Testis (tissue), 3 donors: Measurements from ENCODE around the gene LCE2C. TPM values are rescaled to one million over a fixed set of nuclear protein-coding genes. Genes with fewer than 3 reads are reported as not detected.
"Not testable (repeated sequence)": the region's sequence is repeated elsewhere in the genome, so short reads cannot be mapped to it uniquely, and the experiment has no call there.

Experiments used
- DNase-seq: peaks from one replicate; pipeline ENCODE4 v3.0.0-alpha.2; 2019
- H3K27ac ChIP-seq, 2 donors: fragments of 200-600 bp; sonication (generic); one replicate each; pipeline ENCODE4 v1.5.1; 2019
- H3K27me3 ChIP-seq: fragments of 200-600 bp; sonication (generic); one replicate; pipeline ENCODE4 v1.5.1; 2019
- H3K36me3 ChIP-seq: fragments of 200-600 bp; sonication (generic); one replicate; pipeline ENCODE4 v1.5.1; 2017; ENCODE audit warnings: low read depth; ENCODE audit errors: missing control alignments
- H3K4me1 ChIP-seq: fragments of 200-600 bp; sonication (generic); one replicate; pipeline ENCODE4 v1.5.1; 2019
- H3K4me3 ChIP-seq, 2 donors: fragments of 200-600 bp; sonication (generic); one replicate each; pipeline ENCODE4 v1.5.1; 2017 to 2019
- H3K9me3 ChIP-seq: fragments of 200-600 bp; sonication (generic); one replicate; pipeline ENCODE4 v1.5.1; 2017
- CTCF ChIP-seq, 3 experiments: fragments of 450-650 bp in 2 of 3; fragments of 200-600 bp in 1 of 3; sonication (generic) in 1 of 3; IDR thresholded peaks; one replicate each; pipeline ENCODE4 v1.5.1; 2016 to 2019; ENCODE audit warnings: antibody characterized with exemption in 3 of 3, mild to moderate bottlenecking in 2 of 3, moderate library complexity in 1 of 3
- POLR2A ChIP-seq: fragments of 450-650 bp; IDR thresholded peaks from one replicate; pipeline ENCODE4 v1.6.1; 2017; ENCODE audit warnings: antibody characterized with exemption, mild to moderate bottlenecking, moderate library complexity
- WGBS, 2 donors: methylation state at CpG; one replicate each; pipeline ENCODE4 v1.1.5; 2018; 5-methylcytosine and 5-hydroxymethylcytosine counted together
- intact Hi-C: fragments of 100-400 bp; cut with DNase I; formaldehyde crosslinking; loops from one replicate; pipeline ENCODE4 v1.15.1; 2023; ENCODE audit warnings: low total_unique reads
- polyA plus RNA-seq: library from polyadenylated mRNA; stranded (reverse); fragments of 350-450 nt; fragmentation: Illumina TruSeq; extraction: RNeasy Lipid Tissue Mini Kit (QIAGEN cat#74804); gene quantifications from one replicate; pipeline ENCODE4 v1.2.3, GENCODE V29; 2014; ENCODE audit warnings: low read depth, low replicate concordance; ENCODE audit not compliant: insufficient read depth
- total RNA-seq, 2 donors: library from RNA; depleted of rRNA; stranded (reverse); fragments of >200 nt; gene quantifications; one replicate each; pipeline ENCODE4 v1.2.3, GENCODE V29; 2016

Gene LCE2C
- total and polyA plus RNA-seq, 3 donors from 2014 or later, result not detected

- Histone ChIP-seq H3K36me3 (no peaks in the 10 kb centered on the region), H3K4me1 (no peaks in the 10 kb centered on the region), H3K4me3 (no peak overlapping the region), H3K27me3 (no peaks in the 10 kb centered on the region), H3K27ac (no peak overlapping the region), H3K9me3 (no peaks in the 10 kb centered on the region)
- DNase-seq, result no peak
- TF ChIP-seq POLR2A (no peak), CTCF (IDR thresholded peaks at IDR 0.05) (no peak)
- 90 to 94% methylated on average over 3 of the region's 3 CpGs for WGBS, 2 donors
- intact Hi-C loops, result no loop called here
These were observed 16.4 kb upstream of the LCE2C start for GRCh38 chr1:152658649-152659048.

GRCh38 chr1:152663098-152663497 is 12.0 kb upstream of the LCE2C start, which contains the start of gene LCE2D:
Gene LCE2D (plus strand): TSS chr1:152663380. CDS start chr1:152664106, 726 bp downstream.
- no peaks in the 10 kb centered on the region for H3K9me3 ChIP-seq
- TF ChIP-seq CTCF (IDR thresholded peaks at IDR 0.05), result no peak
- TF ChIP-seq POLR2A, result no peak
- H3K4me3 ChIP-seq, result no peak within 1 kb of the TSS
- no peak within 1 kb of the TSS for H3K27ac ChIP-seq
- H3K36me3 ChIP-seq, result no peaks in the 10 kb centered on the region
- 80 to 82% methylated on average over 3 of the region's 3 CpGs for WGBS, 2 donors
- intact Hi-C loops, result no loop called here
- no peaks in the 10 kb centered on the region for H3K27me3 ChIP-seq
- no peak for DNase-seq
- H3K4me1 ChIP-seq, result no peaks in the 10 kb centered on the region

- DNase-seq, H3K36me3 ChIP-seq, H3K4me3 ChIP-seq, H3K27me3 ChIP-seq, H3K9me3 ChIP-seq, intact Hi-C loops, H3K27ac ChIP-seq, H3K4me1 ChIP-seq: not testable (repeated sequence)
- WGBS, 2 donors, result 90 to 92% methylated on average over 1 of the region's 1 CpG
These were observed 8.9 kb upstream of the LCE2C start for GRCh38 chr1:152666171-152666570.

- 89% methylated on average over 5 of the region's 5 CpGs for WGBS, 2 donors
- H3K4me3 ChIP-seq, result no peak overlapping the region
- H3K27ac ChIP-seq, result no peak overlapping the region
- no peak for DNase-seq
- intact Hi-C loops, result no loop called here
- TF ChIP-seq CTCF (IDR thresholded peaks at IDR 0.05) (no peak), POLR2A (no peak)
- no peaks in the 10 kb centered on the region for H3K4me1 ChIP-seq
- no peaks in the 10 kb centered on the region for H3K27me3 ChIP-seq
- no peaks in the 10 kb centered on the region for H3K36me3 ChIP-seq
- no peaks in the 10 kb centered on the region for H3K9me3 ChIP-seq
These were observed 7.4 kb upstream of the LCE2C start for GRCh38 chr1:152667648-152668047.

- DNase-seq, result no peak
- no peak overlapping the region for H3K27ac ChIP-seq
- no peaks in the 10 kb centered on the region for H3K9me3 ChIP-seq
- no peaks in the 10 kb centered on the region for H3K27me3 ChIP-seq
- no peaks in the 10 kb centered on the region for H3K4me1 ChIP-seq
- H3K36me3 ChIP-seq, result no peaks in the 10 kb centered on the region
- TF ChIP-seq POLR2A, result no peak
- TF ChIP-seq CTCF (IDR thresholded peaks at IDR 0.05), result no peak
- WGBS, 2 donors, result 61 to 67% methylated on average over 2 of the region's 2 CpGs
- intact Hi-C loops, result no loop called here
- H3K4me3 ChIP-seq, result no peak overlapping the region
These were observed 2.1 kb upstream of the LCE2C start for GRCh38 chr1:152673016-152673415.
